ENCODE results near the gene ATG101. TPM values are rescaled to one million over a fixed set of nuclear protein-coding genes. Genes with fewer than 3 reads are reported as not detected.

Gene ATG101
- total RNA-seq, 1 experiment from 2014 or later = 64.9 TPM

DNA sequence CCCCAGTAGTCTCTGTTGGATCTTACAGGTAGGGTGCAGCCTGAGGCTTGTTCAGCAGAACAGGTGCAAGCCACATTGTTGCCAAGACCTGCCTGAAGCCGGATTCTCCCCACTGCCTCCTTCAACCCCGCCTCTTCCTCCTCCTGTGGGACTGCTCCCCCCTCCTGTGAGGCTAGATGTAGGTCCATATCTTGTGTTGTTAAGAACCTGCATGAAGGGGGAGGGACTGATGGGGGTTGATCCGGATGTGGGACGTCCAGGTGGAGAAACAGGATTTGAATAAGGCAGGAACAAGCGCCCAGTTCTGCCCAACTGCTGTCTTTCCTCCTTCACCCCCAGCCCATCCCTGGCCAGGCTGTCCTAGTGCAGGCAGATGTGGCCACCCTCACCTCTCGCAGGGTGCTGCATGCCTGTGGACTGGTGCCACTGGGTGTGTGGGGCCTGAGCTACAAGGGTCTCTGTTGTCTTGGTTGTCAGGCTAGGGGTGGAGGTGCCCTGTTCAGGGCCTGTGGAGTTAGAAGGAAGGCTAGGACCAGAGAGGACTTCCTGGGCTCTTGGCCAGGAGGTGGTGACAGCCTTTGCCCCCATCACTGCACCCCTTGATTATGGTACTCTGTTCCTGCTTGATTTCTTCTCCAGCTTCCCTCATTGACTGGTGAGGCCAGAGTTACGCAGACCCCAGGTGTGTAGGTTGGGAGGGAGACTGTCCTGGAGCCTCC lies 17.2 kb upstream of the ATG101 start:
- Histone ChIP-seq H3K36me3 (ENCODE audit: control insufficient read depth, insufficient read depth, low read length) (no peaks in the 10 kb centered on the region), H3K9me3 (ENCODE audit: control insufficient read depth, insufficient read depth, low read depth, low read length) (no peaks in the 10 kb centered on the region), H3K4me1 (ENCODE audit: control insufficient read depth, insufficient read depth, low read length) (peaks cover 4% of the 10 kb centered on the region), H3K27me3 (ENCODE audit: control insufficient read depth, insufficient read depth, low read length) (no peaks in the 10 kb centered on the region), H3K4me3 (ENCODE audit: low read depth in 2 of 2, low read length in 2 of 2) (peak overlapping the region in 1 of 2 experiments; percentile 69; a peak in 1 of 4 replicates), H3K27ac (ENCODE audit: low read length) (no peak overlapping the region)
- TF ChIP-seq SIN3A (IDR thresholded peaks at IDR 0.05; ENCODE audit: borderline replicate concordance, insufficient read depth, low read depth, low read length) (no peak), TCF7L2 (IDR thresholded peaks at IDR 0.05; ENCODE audit: low read depth, low read length) (no peak), CTCF (IDR thresholded peaks at IDR 0.05) (no peak), POLR2AphosphoS5 (IDR thresholded peaks at IDR 0.05; ENCODE audit: low read depth, low read length) (no peak)
- TF ChIP-seq, protein P1, sequence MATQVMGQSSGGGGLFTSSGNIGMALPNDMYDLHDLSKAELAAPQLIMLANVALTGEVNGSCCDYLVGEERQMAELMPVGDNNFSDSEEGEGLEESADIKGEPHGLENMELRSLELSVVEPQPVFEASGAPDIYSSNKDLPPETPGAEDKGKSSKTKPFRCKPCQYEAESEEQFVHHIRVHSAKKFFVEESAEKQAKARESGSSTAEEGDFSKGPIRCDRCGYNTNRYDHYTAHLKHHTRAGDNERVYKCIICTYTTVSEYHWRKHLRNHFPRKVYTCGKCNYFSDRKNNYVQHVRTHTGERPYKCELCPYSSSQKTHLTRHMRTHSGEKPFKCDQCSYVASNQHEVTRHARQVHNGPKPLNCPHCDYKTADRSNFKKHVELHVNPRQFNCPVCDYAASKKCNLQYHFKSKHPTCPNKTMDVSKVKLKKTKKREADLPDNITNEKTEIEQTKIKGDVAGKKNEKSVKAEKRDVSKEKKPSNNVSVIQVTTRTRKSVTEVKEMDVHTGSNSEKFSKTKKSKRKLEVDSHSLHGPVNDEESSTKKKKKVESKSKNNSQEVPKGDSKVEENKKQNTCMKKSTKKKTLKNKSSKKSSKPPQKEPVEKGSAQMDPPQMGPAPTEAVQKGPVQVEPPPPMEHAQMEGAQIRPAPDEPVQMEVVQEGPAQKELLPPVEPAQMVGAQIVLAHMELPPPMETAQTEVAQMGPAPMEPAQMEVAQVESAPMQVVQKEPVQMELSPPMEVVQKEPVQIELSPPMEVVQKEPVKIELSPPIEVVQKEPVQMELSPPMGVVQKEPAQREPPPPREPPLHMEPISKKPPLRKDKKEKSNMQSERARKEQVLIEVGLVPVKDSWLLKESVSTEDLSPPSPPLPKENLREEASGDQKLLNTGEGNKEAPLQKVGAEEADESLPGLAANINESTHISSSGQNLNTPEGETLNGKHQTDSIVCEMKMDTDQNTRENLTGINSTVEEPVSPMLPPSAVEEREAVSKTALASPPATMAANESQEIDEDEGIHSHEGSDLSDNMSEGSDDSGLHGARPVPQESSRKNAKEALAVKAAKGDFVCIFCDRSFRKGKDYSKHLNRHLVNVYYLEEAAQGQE (IDR thresholded peaks at IDR 0.05; ENCODE audit: insufficient read depth in 1 of 2, low read depth in 2 of 2, low read length in 1 of 2) = no peak
- no TSS peak for BruUV-seq (replicated peaks)
- no peak for ATAC-seq
- in situ Hi-C loops (cut with HindIII; ENCODE audit: low pct_unique_long_range_greater_than_20kb, low sequenced_read_pairs) (no loop called here), intact Hi-C loops (cut with micrococcal nuclease; ENCODE audit: unreplicated experiment) (no loop called here)
- ChIA-PET POLR2A (interaction anchor here (0.8 kb wide), 1 partner anchor 20 kb away, joined by 3 read pairs; no protein-coding TSS in a partner anchor), CTCF (no interaction called here)
- DNase-seq (ENCODE audit: low read depth, low spot score) = no peak

- peaks cover 4% of the 10 kb centered on the region for H3K4me1 ChIP-seq (ENCODE audit: control insufficient read depth, insufficient read depth, low read length)
- ChIA-PET CTCF (no interaction called here), POLR2A (interaction anchor here (0.6 kb wide), 1 partner anchor 29 kb away, joined by 9 read pairs; no protein-coding TSS in a partner anchor)
- no peaks in the 10 kb centered on the region for H3K36me3 ChIP-seq (ENCODE audit: control insufficient read depth, insufficient read depth, low read length)
- no TSS peak for BruUV-seq (replicated peaks)
- intact Hi-C loops (cut with micrococcal nuclease; ENCODE audit: unreplicated experiment) = no loop called here
- ATAC-seq (no peak), DNase-seq (ENCODE audit: low read depth, low spot score) (no peak)
- no peak overlapping the region for H3K4me3 ChIP-seq (ENCODE audit: low read depth in 2 of 2, low read length in 2 of 2)
- H3K9me3 ChIP-seq (ENCODE audit: control insufficient read depth, insufficient read depth, low read depth, low read length) = no peaks in the 10 kb centered on the region
- no peak for TF ChIP-seq TCF7L2 (IDR thresholded peaks at IDR 0.05; ENCODE audit: low read depth, low read length)
- TF ChIP-seq CTCF (IDR thresholded peaks at IDR 0.05) = no peak
- TF ChIP-seq POLR2AphosphoS5 (IDR thresholded peaks at IDR 0.05; ENCODE audit: low read depth, low read length) = no peak
- TF ChIP-seq, protein P1 (IDR thresholded peaks at IDR 0.05; ENCODE audit: insufficient read depth in 1 of 2, low read depth in 2 of 2, low read length in 1 of 2) = no peak
- no peak for TF ChIP-seq SIN3A (IDR thresholded peaks at IDR 0.05; ENCODE audit: borderline replicate concordance, insufficient read depth, low read depth, low read length)
- H3K27me3 ChIP-seq (ENCODE audit: control insufficient read depth, insufficient read depth, low read length) = no peaks in the 10 kb centered on the region
- in situ Hi-C loops (cut with HindIII; ENCODE audit: low pct_unique_long_range_greater_than_20kb, low sequenced_read_pairs) = no loop called here
- no peak overlapping the region for H3K27ac ChIP-seq (ENCODE audit: low read length)
Measured at GRCh38 chr12:52053536-52054209, 16.1 kb upstream of the ATG101 start.
